NCI-H82 treated with DMSO at 0.1 percent for 48 hours (cell line): ENCODE data around the gene SET.
"Not testable (repeated sequence)": the region's sequence is repeated elsewhere in the genome, so short reads cannot be mapped to it uniquely, and the experiment has no call there.

Source experiments
- DNase-seq: peaks from one replicate; lab custom pipeline; 2025; ENCODE audit not compliant: unreplicated experiment; lab: John Stamatoyannopoulos, UW

SET gene

GRCh38 chr9:128688501-128689292 is at the start of gene SET:
SET (plus strand) TSS chr9:128689222; CDS start chr9:128689583, 361 bp downstream.
- DNase-seq: peak; percentile 62

- DNase-seq: no peak
Observed at GRCh38 chr9:128640603-128641002, 48.4 kb upstream of the SET start.

GRCh38 chr9:128642675-128643245 is 46.3 kb upstream of the SET start:
- no peak for DNase-seq

- no peak for DNase-seq
Observed at GRCh38 chr9:128643519-128644300, 45.3 kb upstream of the SET start.

- DNase-seq: not testable (repeated sequence)
Observed at GRCh38 chr9:128648206-128648605, 40.8 kb upstream of the SET start.

- DNase-seq: no peak
Observed at GRCh38 chr9:128651798-128652197, 37.2 kb upstream of the SET start.

GRCh38 chr9:128653908-128654307 is 35.1 kb upstream of the SET start:
- no peak for DNase-seq

GRCh38 chr9:128654481-128654880 is 34.5 kb upstream of the SET start:
- no peak for DNase-seq

- peak; percentile 81 for DNase-seq
Observed at GRCh38 chr9:128656416-128657343, 32.3 kb upstream of the SET start, which contains the start of gene DYNC2I2. DYNC2I2 (minus strand) TSS chr9:128656847; CDS start chr9:128656726, 121 bp downstream.

GRCh38 chr9:128657344-128657704 is 31.7 kb upstream of the SET start:
- no peak for DNase-seq

GRCh38 chr9:128657796-128658195 is 31.2 kb upstream of the SET start:
- DNase-seq: no peak

GRCh38 chr9:128666481-128666941 is 22.5 kb upstream of the SET start:
- not testable (repeated sequence) for DNase-seq

GRCh38 chr9:128669786-128670185 is 19.2 kb upstream of the SET start:
- no peak for DNase-seq

- DNase-seq: no peak
Observed at GRCh38 chr9:128675382-128675781, 13.6 kb upstream of the SET start.

- no peak for DNase-seq
Observed at GRCh38 chr9:128677794-128678193, 11.2 kb upstream of the SET start.

- DNase-seq: peak; percentile 38
Observed at GRCh38 chr9:128683340-128684064, 5.5 kb upstream of the SET start.

GRCh38 chr9:128684065-128684324 is 5.0 kb upstream of the SET start:
- DNase-seq: no peak

GRCh38 chr9:128684325-128685199 is 4.5 kb upstream of the SET start:
- DNase-seq: peak; percentile 61
